ENCODE measurements around the gene USP40.

The USP40 gene

GRCh38 chr2:233443511-233444183, 122.9 kb downstream of the USP40 start (continued):
- TF ChIP-seq PRDM6 (tag by site-specific recombination; IDR thresholded peaks at IDR 0.05) = no peak

GRCh38 chr2:233442028-233442310, 124.6 kb downstream of the USP40 start:
- H3K27ac ChIP-seq (ENCODE audit: extremely low read depth, low read depth, low read length) = no peak overlapping the region
- TF ChIP-seq ZNF549 (tag by site-specific recombination; IDR thresholded peaks at IDR 0.05) (no peak), BCL11A (tag by site-specific recombination; IDR thresholded peaks at IDR 0.05; ENCODE audit: low read depth) (no peak), ZNF571 (tag by site-specific recombination; IDR thresholded peaks at IDR 0.05) (no peak), ZNF560 (tag by site-specific recombination; IDR thresholded peaks at IDR 0.05; ENCODE audit: borderline replicate concordance) (no peak), ZSCAN18 (tag by site-specific recombination; IDR thresholded peaks at IDR 0.05) (no peak), HOXD13 (CRISPR knock-in tag; IDR thresholded peaks at IDR 0.05; ENCODE audit: borderline replicate concordance) (no peak), SCRT1 (tag by site-specific recombination; IDR thresholded peaks at IDR 0.05; ENCODE audit: borderline replicate concordance) (no peak), ZNF140 (tag by site-specific recombination; IDR thresholded peaks at IDR 0.05) (no peak), ZNF660 (tag by site-specific recombination; IDR thresholded peaks at IDR 0.05) (no peak), ZNF274 (IDR thresholded peaks at IDR 0.05; ENCODE audit: low read length) (no peak), ZNF274 (tag by site-specific recombination; IDR thresholded peaks at IDR 0.05; ENCODE audit: borderline replicate concordance) (no peak), ZFP3 (tag by site-specific recombination; IDR thresholded peaks at IDR 0.05; ENCODE audit: low read depth) (no peak), ZNF133 (tag by site-specific recombination; IDR thresholded peaks at IDR 0.05) (no peak), ZNF473 (tag by site-specific recombination; IDR thresholded peaks at IDR 0.05) (no peak)

GRCh38 chr2:233441161-233442027, 125.2 kb downstream of the USP40 start:
- H3K36me3 ChIP-seq (ENCODE audit: control insufficient read depth in 2 of 2, insufficient read depth in 1 of 2, low read length in 2 of 2) = peaks cover 0 to 70% of the 10 kb centered on the region in 2 experiments; a peak in 1 of 3 replicates
- H3K27ac ChIP-seq (ENCODE audit: extremely low read depth, low read depth, low read length) = no peak overlapping the region
- POLR2A ChIA-PET = no interaction called here
- H3K9me3 ChIP-seq (ENCODE audit: control insufficient read depth, insufficient read depth, low read depth, low read length) = no peaks in the 10 kb centered on the region
- H3K4me1 ChIP-seq (ENCODE audit: control insufficient read depth, insufficient read depth, low read length) = no peaks in the 10 kb centered on the region
- CTCF ChIA-PET = interaction anchor here (0.6 to 3.7 kb wide), 4 partner anchors 8 to 39 kb away, joined by 3 to 36 read pairs (median 4); no protein-coding TSS in a partner anchor
- no peak overlapping the region for H3K4me3 ChIP-seq (ENCODE audit: low read depth, low read length)
- TF ChIP-seq ZBTB17 (tag by site-specific recombination; IDR thresholded peaks at IDR 0.05) (no peak), GLI4 (tag by site-specific recombination; IDR thresholded peaks at IDR 0.05) (no peak)

More at GRCh38 chr2:233442028-233442310, 124.6 kb downstream of the USP40 start:
- ChIA-PET CTCF (interaction anchor here (0.6 to 3.7 kb wide), 5 partner anchors 24 to 208 kb away, joined by 3 to 36 read pairs (median 4); no protein-coding TSS in a partner anchor), POLR2A (no interaction called here)
- Histone ChIP-seq H3K36me3 (ENCODE audit: control insufficient read depth in 2 of 2, insufficient read depth in 1 of 2, low read length in 2 of 2) (peaks cover 0 to 68% of the 10 kb centered on the region in 2 experiments; a peak in 1 of 3 replicates), H3K4me1 (ENCODE audit: control insufficient read depth, insufficient read depth, low read length) (no peaks in the 10 kb centered on the region), H3K9me3 (ENCODE audit: control insufficient read depth, insufficient read depth, low read depth, low read length) (no peaks in the 10 kb centered on the region), H3K4me3 (ENCODE audit: low read depth, low read length) (no peak overlapping the region)

All from HEK293 (cell line).